ENCODE data around the gene ZNF792.
A peak's percentile ranks its signal among the peaks of the same experiment; 100 is the strongest.
"Not testable (repeated sequence)": the region's sequence is repeated elsewhere in the genome, so short reads cannot be mapped to it uniquely, and the experiment has no call there.

The ZNF792 gene

DNA sequence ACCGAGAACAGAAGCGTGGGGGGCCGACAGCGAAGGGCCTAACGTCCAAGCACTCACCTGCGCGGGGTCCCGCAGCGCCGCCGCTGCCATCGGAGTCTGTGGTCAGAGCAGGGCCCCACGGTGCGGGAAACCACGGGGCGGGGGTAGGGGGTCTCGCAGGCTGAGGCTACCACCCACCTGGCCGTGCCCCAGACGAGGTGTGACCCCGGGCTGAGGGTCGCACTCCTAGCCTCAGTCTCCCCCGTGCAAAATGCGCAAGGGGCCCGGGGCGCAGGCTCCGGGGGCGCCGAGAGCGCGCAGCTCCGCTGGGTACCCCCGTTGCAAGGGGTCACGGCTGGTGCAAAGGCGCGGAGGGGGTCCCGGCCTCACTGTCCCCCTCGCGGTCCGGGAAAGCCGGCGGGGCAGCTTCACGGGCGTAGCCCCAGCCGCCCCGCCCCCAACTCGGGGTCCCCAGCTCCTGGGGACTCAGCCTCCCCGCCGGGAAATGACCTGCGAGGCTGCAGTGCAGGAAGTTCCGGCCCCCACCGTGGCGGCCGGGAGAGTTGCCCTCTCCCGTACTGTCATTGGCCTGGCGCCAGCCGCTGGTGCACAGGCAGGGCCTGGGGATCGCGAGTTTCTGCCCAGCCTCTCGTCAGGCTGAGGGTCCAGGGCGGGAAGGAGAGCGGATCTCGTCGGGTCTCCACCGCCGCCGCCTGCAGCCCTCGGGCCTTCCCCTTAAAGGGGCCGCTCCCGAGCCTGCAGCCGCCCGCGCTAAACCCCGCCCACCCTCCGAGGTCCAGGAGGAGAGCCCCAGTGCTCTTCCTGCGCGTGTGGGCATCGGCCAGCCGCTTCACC lies at the start of gene ZNF792:
ZNF792 (minus strand) TSS at position 657 of the 834 bp plus-strand sequence; CDS start at position 90, 567 bp downstream.
- peak; percentile 39 for DNase-seq

DNA sequence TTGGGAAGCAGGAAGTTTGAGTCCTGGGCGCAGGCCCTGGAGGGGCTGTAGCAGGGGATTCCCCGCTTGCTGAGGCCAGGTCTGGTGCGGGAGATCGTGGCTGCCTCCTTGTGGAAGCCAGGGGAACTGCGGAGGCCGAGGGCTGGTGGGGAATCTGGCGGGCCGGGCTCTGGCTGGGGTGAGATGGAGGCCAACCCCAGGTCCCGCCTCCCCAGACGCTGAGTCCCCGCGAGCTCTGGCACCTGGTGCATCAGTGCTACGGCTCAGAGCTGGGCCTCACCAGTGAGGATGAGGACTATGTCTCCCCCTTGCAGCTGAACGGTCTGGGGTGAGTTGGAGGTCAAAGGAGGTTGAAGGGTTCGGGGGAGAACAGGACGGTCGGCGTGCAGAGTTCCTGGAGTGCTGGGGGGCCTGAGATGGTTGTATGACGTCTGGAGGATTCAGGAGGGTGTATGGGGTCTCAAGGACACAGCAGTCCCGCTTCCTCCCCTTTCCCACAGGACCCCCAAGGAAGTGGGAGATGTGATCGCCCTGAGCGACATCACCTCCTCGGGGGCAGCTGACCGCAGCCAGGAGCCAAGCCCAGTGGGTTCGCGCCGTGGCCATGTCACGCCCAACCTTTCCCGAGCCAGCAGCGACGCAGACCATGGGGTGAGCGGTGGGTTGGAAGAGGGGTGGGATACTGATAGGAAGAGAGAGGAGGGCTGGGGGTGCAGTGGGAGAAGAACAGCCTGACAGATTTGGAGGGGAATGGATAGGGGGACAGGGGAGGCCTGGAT lies 49.2 kb upstream of the ZNF792 start:
- peak; percentile 23 for DNase-seq

DNA sequence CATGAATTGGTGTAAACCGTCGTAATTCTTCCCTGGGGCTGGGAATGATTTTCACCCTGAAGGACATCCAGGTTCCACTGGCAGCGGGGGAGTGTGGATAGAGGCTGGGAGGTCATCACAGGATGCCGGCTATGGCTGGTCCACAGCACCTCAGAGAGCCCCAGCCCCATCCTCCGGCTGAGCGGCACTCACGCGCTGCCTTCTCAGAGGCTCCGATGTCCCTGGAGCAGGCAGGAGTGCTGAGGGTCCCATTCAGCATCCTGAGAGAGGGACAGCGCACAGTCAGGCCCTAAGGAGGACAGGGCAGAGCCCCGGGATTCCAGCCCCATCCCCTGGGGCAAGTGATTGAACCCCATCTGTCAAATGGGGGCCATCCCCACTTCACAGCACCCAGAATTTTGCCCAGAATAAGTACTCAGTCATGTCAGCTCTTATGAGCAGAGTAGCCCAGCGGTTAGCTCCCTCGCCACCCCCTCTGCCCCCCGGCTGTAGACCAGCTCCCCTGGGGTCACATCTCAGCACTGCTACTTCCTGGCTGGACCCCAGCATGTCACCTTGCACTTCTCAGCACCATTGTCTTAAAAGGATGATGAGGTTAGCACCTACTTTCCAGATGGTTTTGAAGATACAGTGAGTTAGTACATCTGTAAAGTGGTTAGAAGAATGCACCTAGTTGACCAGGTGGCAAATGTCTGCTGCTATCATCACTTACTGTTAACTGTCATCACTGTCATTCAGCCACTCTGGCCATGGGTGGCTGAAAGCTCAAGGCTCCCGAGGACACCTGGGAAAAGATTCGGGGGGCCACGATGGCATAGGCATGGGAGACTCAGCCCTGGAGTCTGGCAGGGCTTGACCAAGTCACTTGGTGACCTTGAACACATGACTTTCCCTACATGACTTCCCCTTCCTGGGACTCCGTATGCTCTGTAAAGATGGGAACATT lies 48.0 kb upstream of the ZNF792 start:
- no peak for DNase-seq

DNA sequence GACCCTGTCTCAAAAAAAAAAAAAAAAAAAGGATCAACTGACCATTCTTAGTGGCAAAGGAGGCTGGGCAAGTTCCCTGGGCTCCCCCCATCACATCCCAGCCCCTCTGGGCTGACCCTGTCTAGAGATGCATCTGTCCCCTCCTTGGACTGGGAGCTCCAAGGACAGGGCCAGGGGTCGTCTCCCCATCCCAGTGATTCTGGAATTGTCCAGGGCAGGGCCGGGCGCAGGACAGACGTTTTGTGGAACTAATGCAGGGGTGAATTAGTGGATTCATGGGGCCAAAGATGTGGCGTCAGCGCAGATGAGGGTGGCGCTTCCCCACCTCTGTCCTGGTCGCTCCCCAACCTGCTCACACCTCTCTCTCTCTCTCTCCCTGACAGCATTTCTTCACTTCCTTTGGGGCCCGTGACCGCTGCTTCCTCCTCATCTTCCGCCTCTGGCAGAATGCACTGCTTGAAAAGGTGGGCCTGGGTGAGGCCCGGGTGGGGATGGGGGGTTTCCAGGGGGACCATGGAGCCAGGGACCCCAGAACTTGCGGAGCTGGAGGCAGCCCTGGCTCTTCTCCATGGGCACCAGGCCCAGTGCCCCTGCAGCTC lies 47.2 kb upstream of the ZNF792 start:
- no peak for DNase-seq

DNA sequence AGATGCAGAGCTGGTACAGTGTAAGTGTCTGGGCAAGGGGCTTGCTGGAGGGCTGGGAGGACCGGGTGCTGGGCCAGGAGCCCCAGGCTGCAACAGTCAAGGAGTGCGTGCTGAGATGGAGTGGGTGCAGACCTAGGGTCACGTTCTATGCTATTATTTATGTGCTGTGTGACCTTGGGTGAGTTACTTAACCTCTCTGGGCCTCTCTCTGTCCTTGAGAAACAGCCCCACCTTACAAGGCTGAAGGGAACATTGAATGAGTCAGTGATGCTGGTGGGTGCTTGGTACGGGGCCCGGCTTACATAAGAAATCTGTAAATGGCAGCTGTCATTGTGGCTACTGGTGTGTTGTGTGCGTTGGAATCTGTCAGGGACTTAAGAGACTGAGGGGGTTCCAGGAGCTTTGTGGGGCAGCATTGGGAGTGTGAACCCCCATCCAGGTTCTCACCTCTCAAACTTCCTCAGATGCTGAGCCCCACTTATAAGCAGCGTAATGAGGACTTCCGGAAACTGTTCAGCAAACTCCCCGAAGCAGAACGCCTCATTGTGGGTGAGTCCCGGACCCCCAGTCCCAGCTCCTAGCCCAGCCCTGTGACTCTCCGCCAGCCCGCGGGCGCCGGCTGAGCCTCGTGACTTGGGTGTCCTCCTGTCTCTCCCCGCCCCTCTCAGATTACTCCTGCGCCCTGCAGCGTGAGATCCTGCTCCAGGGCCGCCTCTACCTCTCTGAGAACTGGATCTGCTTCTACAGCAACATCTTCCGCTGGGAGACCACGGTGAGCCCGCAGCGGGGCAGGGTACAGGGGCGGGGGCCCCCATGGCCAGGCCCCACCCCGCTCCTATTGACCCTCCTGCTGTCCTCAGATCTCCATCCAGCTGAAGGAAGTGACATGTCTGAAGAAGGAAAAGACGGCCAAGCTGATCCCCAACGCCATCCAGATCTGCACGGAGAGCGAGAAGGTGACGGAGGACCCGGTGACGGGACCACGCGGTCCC lies 45.7 kb upstream of the ZNF792 start:
- DNase-seq, result no peak

DNA sequence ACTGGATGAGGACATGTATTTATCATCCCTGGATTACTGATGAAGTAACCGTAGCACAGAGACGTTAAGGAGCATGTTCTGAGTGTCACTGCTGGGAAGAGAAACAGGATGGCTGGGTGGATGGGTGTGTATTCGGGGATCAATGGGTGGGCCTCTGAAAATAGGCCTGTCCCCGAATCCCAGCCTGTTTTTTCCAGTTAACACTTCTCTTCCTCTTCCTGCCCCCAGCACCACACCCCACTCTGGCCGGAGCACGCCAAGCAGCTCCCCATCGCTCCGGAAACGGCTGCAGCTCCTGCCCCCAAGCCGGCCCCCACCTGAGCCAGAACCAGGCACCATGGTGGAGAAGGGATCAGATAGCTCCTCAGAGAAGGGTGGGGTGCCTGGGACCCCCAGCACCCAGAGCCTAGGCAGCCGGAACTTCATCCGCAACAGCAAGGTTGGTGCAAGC lies 44.9 kb upstream of the ZNF792 start:
- DNase-seq, result no peak

DNA sequence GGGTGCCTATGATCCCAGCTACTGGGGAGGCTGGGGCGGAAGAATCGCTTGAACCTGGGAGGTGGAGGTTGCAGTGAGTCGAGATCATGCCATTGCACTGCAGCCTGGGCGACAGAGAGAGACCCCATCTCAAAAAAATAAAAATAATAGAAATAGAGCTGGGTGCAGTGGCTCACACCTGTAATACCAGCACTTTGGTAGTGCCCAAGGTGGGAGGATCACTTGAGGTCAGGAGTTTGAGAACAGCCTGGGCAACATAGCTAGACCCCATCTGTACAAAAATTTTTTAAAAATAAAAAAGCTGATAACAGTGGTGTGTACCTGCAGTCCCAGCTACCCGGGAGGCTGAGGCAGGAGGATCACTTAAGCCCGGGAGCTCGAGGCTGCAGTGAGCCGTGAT lies 43.4 kb upstream of the ZNF792 start:
- not testable (repeated sequence) for DNase-seq

DNA sequence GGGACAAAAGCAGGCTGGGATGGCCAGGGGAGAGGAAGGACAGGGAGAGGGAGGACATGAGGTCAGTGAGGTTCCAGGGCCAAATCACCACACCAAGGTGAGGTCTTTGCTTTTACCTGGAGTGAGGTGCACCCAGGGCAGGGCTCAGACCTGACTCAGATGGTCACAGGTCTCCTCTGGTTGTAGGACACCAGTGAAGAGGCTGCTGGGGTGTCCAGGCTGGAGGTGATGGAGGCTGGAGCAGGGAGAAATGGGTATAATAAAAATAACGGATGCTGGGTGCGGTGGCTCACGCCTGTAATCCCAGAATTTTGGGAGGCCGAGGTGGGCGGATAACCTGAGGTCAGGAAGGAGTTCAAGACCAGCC lies 43.0 kb upstream of the ZNF792 start:
- DNase-seq, result no peak

DNA sequence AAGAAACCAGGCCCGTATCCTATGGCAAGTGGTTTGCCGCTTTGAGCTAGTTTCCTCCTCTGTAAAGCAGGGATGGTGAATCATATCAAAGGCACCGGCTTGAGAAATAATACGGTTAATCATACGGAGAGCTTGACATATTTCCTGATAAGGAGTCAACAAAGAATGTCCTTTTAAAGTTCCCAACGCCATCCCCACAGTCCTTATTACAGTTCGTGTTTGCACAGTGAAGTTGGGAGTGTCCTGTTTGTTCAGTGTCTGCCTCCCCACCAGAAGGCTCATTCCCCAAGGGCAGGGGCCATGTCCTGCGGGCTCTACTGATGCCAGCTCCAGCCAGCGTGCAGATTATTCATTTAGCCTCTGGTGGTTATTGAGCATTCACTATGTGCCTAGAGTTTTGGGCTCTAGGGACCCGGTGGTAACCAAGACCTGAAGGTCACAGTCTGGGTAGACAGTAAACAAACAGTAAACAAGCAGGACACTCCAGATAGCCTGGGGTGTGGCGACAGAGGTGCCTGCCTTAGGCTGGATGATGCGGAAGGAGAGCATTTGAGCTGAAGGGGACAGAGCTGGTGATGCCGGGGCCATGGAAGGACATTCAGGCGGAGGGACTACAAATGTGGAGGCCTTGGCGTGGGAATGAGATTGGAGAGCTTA lies 42.4 kb upstream of the ZNF792 start:
- DNase-seq, result no peak

DNA sequence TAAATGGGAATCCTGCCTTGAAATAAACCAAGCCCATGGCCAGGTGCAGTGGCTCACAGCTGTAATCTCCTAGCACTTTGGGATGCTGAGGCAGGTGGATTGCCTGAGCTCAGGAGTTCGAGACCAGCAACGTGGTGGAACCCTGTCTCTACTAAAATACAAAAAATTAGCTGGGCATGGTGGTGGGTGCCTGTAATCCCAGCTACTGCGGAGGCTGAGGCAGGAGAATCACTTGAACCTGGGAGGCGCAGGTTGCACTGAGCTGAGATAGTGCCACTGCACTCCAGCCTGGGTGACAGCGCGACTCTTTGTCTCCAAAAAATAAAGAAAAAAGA lies 41.9 kb upstream of the ZNF792 start:
- DNase-seq, result not testable (repeated sequence)

DNA sequence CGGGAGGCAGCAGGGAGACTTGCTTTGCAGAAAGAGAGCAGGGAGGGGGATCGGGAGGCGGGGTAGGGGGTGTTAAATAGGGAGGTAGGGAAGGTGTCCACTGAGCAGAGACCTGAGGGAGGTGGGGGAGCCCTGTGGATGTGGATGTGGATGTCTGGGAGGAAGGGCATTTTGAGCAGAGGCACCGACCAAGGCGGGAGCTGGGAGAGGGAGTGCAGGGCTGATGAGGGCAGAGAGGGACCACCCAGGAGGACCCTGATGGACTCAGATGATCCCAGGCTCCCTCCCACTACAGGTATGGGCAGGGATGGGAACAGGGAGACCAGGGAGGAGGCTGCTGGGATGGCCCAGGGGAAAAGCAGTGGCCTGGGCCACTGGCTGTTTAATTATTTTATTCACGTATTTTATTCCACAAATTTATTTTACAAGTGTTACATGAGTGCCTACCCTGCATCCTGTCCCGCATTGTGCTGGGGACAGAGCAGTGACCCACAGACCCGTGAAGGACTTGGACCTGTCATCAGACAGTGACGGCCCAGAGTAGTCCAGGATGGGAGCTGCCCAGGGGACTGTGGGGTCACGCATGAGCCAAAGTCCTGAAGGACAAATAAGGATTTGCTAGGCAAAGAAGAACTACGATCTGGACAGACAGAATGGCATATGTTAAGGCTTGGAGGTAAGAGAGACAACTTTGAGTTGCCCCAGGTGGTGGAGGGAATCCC lies 41.4 kb upstream of the ZNF792 start:
- DNase-seq, result no peak

DNA sequence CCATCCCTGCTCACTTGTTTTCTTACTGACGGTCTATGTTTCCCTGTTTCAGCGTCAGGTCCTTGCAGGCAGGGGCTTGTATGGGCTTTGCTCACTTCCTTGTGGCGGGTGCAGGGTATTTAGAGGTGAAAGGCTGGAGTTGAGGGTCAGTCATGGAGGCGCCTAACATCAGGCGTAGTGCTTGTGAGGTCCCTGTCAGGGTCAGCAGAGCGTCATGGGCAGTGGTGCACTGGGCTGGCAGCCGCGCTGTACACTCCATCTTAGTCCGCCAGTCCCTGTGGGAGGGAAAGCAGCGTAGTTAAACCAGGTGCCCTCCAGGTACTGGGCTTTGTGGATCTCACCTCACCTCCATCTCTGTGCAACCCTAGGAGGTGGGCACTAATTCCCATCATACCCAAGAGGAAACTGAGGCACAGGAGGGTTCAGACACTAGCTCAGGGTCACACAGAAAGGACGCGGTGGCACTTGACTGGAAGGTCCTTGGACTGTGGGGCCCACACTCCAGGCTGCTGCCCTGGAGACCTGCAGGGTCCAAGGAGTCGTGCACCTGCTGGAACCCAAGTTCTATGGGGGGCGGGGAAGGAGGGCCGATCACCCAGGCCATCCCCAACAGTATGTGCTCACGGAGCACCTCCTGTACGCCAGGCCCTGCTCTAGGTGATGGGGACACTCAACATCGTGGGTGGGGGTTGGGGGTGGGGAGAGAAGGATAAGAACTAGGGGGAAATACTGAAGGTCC lies 40.7 kb upstream of the ZNF792 start:
- DNase-seq, result no peak

DNA sequence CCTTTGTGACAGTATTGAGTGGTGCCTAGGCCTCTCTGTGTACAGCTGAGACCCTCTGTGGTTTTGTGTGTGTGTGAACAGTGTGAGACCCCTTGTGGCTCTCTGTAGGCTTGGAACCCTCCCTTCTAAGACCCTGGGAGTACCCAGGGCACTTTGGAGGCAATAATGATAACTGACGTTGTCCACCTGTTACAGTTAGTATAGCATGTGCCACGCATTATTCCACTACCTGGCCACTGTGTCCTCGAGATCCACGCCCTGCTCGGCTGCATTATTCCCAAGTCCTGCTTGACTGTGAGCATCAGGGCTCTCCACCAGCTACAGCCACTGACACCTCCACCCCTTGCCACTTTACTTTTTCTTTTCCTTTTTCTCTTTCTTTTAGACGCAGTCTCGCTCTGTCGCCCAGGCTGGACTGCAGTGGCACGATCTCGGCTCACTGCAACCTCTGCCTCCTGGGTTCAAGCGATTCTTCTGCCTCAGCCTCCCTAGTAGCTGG lies 38.1 kb upstream of the ZNF792 start:
- DNase-seq, result no peak

DNA sequence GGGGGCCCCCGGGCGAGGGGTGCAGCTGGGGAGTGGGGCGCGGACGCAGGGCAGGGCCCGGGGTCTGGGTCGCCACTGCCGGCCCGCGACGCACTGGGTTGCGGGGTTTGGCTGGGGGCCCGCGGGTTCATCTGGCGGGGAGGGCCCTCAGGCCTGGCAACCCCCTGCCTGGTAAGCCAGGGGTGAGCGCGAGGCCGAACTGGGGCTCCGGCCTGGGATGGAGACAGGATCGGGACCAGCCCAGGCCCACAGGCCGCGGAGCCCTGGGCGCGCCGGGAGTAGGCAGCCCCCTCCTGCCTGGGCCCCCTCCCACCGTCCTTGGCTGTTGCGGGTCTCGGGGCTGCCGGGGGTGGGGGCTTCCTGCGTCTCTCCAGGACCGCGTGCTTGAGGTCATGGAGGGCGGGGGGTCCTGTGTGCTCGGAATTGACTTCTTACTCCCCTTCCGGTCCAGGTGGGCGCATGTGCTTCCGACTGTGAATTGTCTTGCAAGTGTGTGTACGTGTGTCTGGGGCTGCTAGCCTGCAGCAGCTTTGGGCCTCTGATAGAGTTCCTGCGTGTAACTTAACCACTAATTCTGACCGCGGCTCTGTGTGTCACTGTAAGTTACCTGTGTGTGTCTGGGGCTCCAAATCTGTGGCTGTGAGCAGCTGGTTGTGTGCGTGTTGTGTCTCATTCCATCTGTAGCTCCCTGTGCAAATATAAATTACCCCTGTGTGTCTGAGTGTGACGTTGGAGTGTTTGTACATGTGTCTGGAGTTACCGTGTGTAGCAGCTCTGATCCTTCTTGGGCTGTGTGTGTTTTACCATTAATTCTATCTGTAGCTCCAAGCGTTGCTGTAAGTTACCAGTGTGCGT lies 36.8 kb upstream of the ZNF792 start:
- DNase-seq, result peak; percentile 40

DNA sequence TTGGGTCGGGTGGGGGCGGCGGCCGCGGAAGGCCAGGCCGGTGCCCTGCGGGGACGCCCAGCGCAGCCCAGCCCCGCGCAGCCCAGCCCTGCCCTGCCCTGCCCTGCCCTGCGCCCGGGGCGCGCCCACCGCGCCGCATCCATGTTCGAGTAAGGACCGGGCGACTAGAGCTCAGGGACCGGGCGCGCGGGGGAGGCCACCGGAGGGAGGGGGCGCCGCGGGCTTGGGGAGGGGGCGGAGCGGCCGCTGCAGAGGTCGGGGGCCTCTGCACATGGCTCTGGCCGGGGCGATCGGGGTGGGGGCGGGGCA lies 36.3 kb upstream of the ZNF792 start:
- no peak for DNase-seq

DNA sequence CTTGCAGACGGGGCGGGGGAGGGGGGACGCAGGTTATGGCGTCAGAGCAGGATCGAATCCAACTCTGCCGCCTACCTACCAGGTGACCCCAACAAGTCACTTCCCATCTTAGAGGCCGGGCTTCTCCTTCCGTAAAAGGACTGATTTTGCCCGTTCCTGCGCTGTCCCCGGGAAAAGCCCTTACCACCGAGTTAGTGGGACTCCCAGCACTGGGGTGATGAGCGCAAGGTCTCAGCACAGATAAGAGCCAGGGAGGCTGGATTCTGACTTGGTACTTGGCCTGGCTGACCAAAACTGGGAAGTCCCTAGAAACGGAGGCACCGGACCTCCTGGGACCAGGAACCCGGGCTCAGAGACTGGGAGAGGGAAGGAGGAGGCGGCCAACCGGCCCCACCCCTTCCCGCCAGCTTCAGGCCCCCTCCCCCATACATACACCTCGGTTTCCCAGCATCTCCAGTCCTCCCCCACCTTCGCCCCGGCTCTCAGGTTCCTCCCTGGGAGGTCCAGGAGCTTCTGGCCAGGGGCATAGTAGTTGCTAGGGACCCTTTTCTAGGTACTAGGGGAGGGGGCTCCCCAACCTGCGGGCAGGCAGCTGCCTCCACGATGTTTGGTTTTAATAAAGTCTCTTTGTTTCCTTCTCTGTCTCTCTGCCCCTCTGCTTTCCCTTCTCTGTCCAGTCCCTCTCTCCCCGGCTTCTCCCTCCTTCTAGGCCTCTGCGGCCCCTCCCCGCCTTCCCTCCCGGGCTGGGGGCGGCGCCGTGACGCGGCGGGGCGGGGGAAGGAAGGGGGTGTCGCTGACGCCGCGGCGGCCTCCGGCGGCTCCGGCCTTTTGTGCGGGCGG lies 35.7 kb upstream of the ZNF792 start, which contains the start of gene GRAMD1A:
GRAMD1A (plus strand) TSS at position 826 of the 840 bp plus-strand sequence. CDS start 156 bp downstream, outside the sequence.
- peak; percentile 70 for DNase-seq

Measured in RPMI8226 (cell line).